Tracheal epithelial cell (primary cell): ENCODE data around the gene ENTPD1. TPM values are rescaled to one million over a fixed set of nuclear protein-coding genes. Genes with fewer than 3 reads are reported as not detected.

Source experiments
- total RNA-seq: library from RNA; depleted of rRNA; stranded (reverse); fragments of >200 nt; gene quantifications from 2 replicates; pipeline ENCODE4 v1.2.1, GENCODE V29; 2014

The ENTPD1 gene
- total RNA-seq = under 0.01 TPM in 1 of 2 replicates, not detected in the other

GRCh38 chr10:95756041-95756761, at the start of gene ENTPD1:
TSS of gene ENTPD1 (plus strand) at chr10:95756163. CDS start at chr10:95756240, 77 bp downstream.

GRCh38 chr10:95907456-95908253, 151.7 kb downstream of the ENTPD1 start, which contains the start of gene CC2D2B:
TSS of gene CC2D2B (plus strand) at chr10:95907975. CDS start at chr10:95911324, 3,349 bp downstream.

Other genes with a start within 250 kb of the ENTPD1 start
- under 0.01 and 0.72 TPM in 2 replicates for gene SORBS1, start 194.8 kb upstream of the ENTPD1 start, total RNA-seq
- 53.5 and 108 TPM in 2 replicates for gene ALDH18A1, start 99.5 kb upstream of the ENTPD1 start, total RNA-seq
- gene TCTN3, start 62.2 kb upstream of the ENTPD1 start, total RNA-seq = 23.1 and 33.7 TPM in 2 replicates
- not detected in 2 replicates for gene CC2D2B, start 151.8 kb downstream of the ENTPD1 start, total RNA-seq